ENCODE data around the gene LCE3D. TPM values are rescaled to one million over a fixed set of nuclear protein-coding genes. Genes with fewer than 3 reads are reported as not detected.
"Not testable (repeated sequence)": the region's sequence is repeated elsewhere in the genome, so short reads cannot be mapped to it uniquely, and the experiment has no call there.

Gene LCE3D
- not detected for polyA plus RNA-seq (ENCODE audit: insufficient read depth in 1 of 5, insufficient read length in 5 of 5, low replicate concordance in 1 of 5)
- long read RNA-seq, donor 1, result 0 reads
- long read RNA-seq, donor 2, result 0 reads
- long read RNA-seq, donor 3, result 0 reads
- long read RNA-seq, donor 4, result 0 reads
- long read RNA-seq, donor 5, result 0 reads
- long read RNA-seq, donor 6, result 0 reads
- long read RNA-seq, donor 7, result 0 reads
- long read RNA-seq, donor 8, result 0 reads

- DNase-seq, result no peak
Measured at GRCh38 chr1:152580433-152580832, at the start of gene LCE3D. Gene LCE3D, minus strand, starts transcription at chr1:152580516. Its CDS starts 580 bp downstream, at chr1:152579936.

- no peak for DNase-seq
Measured at GRCh38 chr1:152626744-152627143, 46.4 kb upstream of the LCE3D start.

- DNase-seq, result no peak
Measured at GRCh38 chr1:152623203-152623844, 43.0 kb upstream of the LCE3D start.

GRCh38 chr1:152622803-152623202, 42.5 kb upstream of the LCE3D start, which contains the start of gene LCE3A:
Gene LCE3A, minus strand, starts transcription at chr1:152623103. Its CDS starts 0 bp downstream, at chr1:152623103.
- no peak for DNase-seq

GRCh38 chr1:152621993-152622392, 41.7 kb upstream of the LCE3D start:
- no peak for DNase-seq

- no peak for DNase-seq
Measured at GRCh38 chr1:152613511-152613910, 33.2 kb upstream of the LCE3D start, which contains the start of gene LCE3B. Gene LCE3B, plus strand, starts transcription at chr1:152613811. Its CDS starts 0 bp downstream, at chr1:152613811.

GRCh38 chr1:152599934-152600333, 19.6 kb upstream of the LCE3D start, which contains the start of gene LCE3C:
Gene LCE3C, plus strand, starts transcription at chr1:152600234. Its CDS starts 498 bp downstream, at chr1:152600732.
- no peak for DNase-seq

- no peak for DNase-seq
Measured at GRCh38 chr1:152596986-152597385, 16.7 kb upstream of the LCE3D start.

GRCh38 chr1:152585586-152585985, 5.3 kb upstream of the LCE3D start:
- no peak for DNase-seq

- no peak for DNase-seq
Measured at GRCh38 chr1:152582647-152583046, 2.3 kb upstream of the LCE3D start.

- not testable (repeated sequence) for DNase-seq
Measured at GRCh38 chr1:152579526-152579925, 790 bp downstream of the LCE3D start.

GRCh38 chr1:152577168-152577567, 3.1 kb downstream of the LCE3D start:
- DNase-seq, result no peak

- no peak for DNase-seq
Measured at GRCh38 chr1:152566681-152567080, 13.6 kb downstream of the LCE3D start, which contains the start of gene LCE3E. Gene LCE3E, minus strand, starts transcription at chr1:152566780. Its CDS starts 572 bp downstream, at chr1:152566208.

GRCh38 chr1:152565535-152566215, 14.6 kb downstream of the LCE3D start:
- DNase-seq, result no peak

GRCh38 chr1:152565115-152565514, 15.2 kb downstream of the LCE3D start:
- DNase-seq, result no peak

GRCh38 chr1:152548358-152548757, 32.0 kb downstream of the LCE3D start:
- not testable (repeated sequence) for DNase-seq

- no peak for DNase-seq
Measured at GRCh38 chr1:152546704-152547103, 33.6 kb downstream of the LCE3D start.

- no peak for DNase-seq
Measured at GRCh38 chr1:152543820-152544219, 36.5 kb downstream of the LCE3D start.

GRCh38 chr1:152539901-152540300, 40.4 kb downstream of the LCE3D start:
- no peak for DNase-seq

GRCh38 chr1:152537496-152537895, 42.8 kb downstream of the LCE3D start:
- DNase-seq, result no peak

GRCh38 chr1:152535774-152536173, 44.5 kb downstream of the LCE3D start:
- no peak for DNase-seq

GRCh38 chr1:152533327-152533938, 46.9 kb downstream of the LCE3D start:
- DNase-seq, result no peak
